ENCODE results near the gene DYNC1I2. TPM values are rescaled to one million over a fixed set of nuclear protein-coding genes. Genes with fewer than 3 reads are reported as not detected.
"Not testable (repeated sequence)": the region's sequence is repeated elsewhere in the genome, so short reads cannot be mapped to it uniquely, and the experiment has no call there.

Gene DYNC1I2
- polyA plus RNA-seq, 1 donor, result 102 TPM

- no peak for DNase-seq (ENCODE audit: low read depth)
Measured at GRCh38 chr2:171712051-171712450, 24.8 kb downstream of the DYNC1I2 start.

DNA sequence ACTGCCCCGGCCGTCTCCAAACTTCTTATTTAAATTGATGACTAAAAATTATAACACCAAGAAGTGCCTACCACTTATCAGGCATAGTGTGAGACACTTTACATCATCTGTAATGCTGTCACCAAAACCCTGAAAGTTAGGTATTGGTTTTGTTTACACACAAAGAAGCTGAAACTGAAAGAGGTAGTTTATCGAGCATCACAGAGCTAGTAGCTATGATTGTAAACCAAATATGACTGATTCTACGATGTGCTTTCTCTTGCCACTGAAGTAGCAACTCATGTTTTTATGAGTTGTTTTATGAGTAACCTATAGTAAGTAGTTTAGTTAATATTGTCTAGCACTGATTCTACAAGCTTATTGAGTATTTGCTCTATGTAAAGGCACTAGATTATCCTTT is 31.5 kb downstream of the DYNC1I2 start:
- no peak for DNase-seq (ENCODE audit: low read depth)

DNA sequence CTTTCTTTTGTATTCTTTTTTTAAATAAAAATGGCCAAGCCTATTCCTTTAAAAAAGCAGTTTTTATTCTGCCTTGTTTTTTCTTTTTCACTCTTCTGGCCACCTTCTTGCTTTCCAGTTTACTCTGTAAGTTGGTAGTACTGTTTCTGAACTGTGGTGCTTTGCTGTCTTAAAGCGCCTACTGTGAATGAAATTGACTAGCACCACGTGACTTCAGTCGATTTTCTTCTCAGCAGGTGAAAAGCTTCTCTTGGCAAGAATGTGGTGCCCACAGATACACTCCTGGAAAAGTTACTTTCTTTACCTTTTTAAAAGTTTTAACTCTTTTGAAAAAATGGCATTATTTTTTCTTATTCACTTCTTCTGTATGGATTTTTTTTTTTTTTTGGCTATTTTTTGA is 32.4 kb downstream of the DYNC1I2 start:
- DNase-seq (ENCODE audit: low read depth), result no peak

DNA sequence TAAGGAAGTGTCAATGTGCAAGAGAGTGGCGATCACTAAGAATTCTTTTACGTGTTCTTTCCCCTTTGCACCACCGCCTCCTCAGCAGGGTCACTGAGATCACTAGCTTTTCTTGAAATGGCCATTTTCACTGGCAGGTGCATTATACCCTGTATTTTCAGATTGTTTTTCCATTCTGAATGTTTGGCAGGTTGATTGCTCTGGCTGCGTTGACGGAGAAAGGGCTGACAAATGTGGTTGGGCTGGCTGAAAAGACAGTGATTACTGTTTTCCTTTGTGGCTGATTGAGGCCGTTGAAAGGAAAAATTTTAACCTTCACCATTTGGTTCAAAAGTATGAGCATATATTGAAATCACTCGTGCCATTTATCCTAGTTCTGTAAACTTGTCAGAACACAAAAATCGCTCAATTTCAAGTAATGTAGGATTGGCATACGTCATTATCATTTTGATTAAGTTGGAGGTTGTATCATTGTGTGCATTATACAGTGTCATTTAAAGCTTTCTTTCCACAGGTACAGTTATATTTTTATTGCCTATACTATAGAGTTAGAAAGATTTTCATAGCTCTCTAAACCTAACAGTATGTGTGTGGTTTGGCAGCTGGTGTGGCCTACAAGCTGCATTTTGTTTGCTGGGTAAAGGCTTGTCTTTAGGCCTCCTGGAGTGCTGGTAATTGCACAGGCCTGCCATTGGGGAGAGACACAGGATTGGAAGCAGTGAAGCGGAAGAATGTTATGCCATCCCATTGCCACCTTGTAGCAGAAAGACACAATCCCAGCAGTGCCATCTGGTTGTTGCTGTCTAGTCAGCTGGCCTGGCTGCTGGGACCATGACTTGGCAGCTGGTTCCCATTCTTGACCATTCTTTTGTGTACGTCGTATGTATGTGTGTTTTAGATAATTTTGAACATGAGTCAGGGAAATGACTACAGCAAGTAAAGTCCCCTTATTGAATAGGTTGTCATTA is 36.7 kb downstream of the DYNC1I2 start:
- no peak for DNase-seq (ENCODE audit: low read depth)

DNA sequence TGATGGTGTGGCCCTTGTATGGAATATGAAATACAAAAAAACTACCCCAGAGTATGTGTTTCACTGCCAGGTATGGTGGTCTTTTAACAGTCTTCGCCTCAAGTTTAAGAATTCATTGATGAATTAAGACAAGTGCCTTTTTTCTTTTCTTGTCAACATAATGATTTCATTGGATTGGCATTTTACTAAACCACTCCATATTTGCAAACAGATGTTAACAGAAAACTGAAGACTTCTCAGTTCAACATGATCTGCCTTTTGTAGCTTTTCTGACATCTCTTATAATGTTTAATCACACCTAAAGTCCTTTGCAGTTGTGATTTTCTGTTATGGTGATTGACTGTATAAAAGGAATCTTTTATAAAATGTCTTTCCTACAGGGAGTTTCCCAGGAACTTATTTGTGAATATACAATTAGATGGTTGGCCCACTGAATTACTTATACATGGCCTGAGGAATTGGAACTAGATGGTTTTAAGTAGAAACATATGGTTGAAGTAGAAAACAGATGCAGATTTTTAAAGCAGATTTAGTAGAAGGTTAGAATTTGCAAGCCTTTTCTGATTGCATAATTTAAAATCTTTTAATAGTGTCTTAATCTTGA is 39.7 kb downstream of the DYNC1I2 start:
- DNase-seq (ENCODE audit: low read depth), result no peak

DNA sequence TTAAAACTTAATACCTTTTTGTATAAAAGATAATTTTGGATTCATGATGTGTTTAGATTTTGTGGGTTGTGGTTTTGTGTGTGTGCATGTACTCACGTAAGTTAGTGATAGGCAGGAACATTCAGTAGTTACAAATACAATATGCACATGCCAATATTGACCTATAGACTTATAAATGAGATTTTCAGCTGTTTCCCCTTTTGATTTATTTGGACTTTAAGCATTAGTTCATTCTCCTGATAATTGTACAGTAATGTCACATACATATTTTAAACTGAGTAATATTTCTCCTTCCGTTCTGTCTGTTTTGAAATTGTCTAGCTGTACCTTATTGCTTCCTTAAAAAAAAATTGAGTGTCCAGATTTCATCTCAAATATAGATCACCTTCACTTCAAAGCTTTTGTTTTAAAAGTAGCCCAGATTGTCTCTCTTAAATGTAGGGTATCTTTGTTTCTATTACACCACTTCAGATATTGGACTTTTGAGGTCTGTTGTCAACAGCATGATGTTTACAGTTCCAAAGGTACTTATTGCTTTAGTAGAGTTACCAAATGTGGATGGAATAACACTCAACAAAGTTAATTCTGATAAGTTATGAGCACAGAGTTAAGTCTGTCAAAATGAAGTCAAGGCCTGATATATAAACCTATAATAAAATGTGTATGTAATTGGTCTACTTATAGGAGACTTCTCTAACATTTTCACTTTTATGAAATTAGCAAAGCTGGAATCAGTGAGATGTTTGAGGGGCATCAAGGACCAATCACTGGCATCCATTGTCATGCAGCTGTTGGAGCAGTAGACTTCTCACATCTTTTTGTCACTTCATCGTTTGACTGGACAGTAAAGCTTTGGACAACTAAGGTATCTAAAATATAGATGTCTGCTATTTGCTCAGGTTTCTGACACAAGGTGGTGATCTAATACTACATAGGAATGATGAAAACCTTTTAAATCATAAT is 42.0 kb downstream of the DYNC1I2 start:
- no peak for DNase-seq (ENCODE audit: low read depth)

GRCh38 chr2:171729952-171730317 is 42.7 kb downstream of the DYNC1I2 start:
- DNase-seq (ENCODE audit: low read depth), result no peak

GRCh38 chr2:171735991-171736710 is 48.9 kb downstream of the DYNC1I2 start:
- no peak for DNase-seq (ENCODE audit: low read depth)

DNA sequence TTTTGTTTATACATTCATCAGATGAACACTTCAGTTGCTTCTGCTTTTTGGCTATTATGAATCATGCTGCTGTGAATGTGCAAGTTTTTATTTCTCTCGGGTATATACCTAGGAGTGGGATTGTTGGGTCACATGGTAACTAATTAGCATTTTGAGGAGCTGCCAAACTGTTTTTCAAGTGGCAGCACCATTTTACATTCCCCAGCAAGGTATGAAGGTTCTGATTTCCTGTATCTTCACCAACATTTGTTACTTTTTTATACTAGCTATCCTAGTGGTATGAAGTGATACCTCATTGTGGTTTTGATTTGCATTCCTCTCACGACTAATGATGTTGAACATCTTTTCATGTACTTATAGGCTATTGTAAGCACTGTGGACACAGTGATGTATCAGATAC is 53.9 kb downstream of the DYNC1I2 start:
- DNase-seq (ENCODE audit: low read depth), result no peak

DNA sequence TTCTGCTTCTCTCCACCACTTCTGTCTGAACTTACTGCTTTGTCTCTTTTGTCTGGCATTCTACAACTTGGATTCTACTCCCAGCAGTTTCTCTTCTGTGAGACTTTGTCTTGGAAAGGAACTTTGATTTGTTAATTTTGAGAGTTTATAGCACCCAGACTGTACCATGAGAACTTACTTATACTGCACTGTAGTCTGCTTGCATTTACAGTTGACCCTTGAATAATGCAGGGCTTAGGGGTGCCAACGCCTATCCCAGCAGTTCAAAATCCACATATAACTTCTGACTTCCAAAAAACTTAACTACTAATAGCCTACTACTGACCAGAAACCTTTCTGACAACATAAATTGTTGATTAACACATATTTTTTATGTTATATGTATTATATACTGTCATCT is 55.5 kb downstream of the DYNC1I2 start:
- no peak for DNase-seq (ENCODE audit: low read depth)

- no peak for DNase-seq (ENCODE audit: low read depth)
Measured at GRCh38 chr2:171745141-171745540, 57.9 kb downstream of the DYNC1I2 start.

- DNase-seq (ENCODE audit: low read depth), result no peak
Measured at GRCh38 chr2:171745806-171746205, 58.5 kb downstream of the DYNC1I2 start.

DNA sequence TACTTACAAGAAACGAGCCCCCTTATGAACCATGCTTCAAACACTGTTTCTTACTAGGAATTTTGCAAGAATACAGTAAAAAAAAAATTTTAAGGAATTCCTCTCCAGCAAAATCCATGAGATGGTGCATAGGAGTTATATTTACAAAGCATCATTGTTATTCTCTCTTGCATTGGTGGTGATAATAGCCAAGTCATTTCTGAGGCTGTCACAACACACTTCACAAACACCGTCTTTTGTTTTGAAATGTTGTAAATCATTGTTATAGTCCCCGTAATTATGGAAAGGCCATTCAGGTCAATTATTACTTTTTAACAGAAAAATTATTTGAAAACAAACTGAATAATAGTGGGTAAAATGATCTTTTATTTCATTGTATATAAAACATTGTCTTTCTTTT is 60.1 kb downstream of the DYNC1I2 start:
- DNase-seq (ENCODE audit: low read depth), result no peak

GRCh38 chr2:171754254-171754939 is 67.1 kb downstream of the DYNC1I2 start:
- no peak for DNase-seq (ENCODE audit: low read depth)

DNA sequence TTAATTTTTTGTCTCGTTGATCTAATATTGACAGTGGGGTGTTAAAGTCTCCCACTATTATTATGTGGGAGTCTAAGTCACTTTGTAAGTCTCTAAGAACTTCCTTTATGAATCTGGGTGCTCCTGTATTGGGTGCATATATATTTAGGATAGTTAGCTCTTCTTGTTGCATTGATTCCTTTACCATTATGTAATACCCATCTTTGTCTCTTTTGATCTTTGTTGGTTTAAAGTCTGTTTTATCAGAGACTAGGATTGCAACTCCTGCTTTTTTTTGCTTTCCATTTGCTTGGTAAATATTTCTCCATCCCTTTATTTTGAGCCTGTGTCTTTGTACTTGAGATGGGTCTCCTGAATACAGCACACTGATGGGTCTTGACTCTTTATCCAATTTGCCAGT is 71.5 kb downstream of the DYNC1I2 start:
- DNase-seq (ENCODE audit: low read depth), result not testable (repeated sequence)

- DNase-seq (ENCODE audit: low read depth), result not testable (repeated sequence)
Measured at GRCh38 chr2:171761176-171761575, 73.9 kb downstream of the DYNC1I2 start.

GRCh38 chr2:171762879-171763573 is 75.8 kb downstream of the DYNC1I2 start:
- DNase-seq (ENCODE audit: low read depth), result no peak

GRCh38 chr2:171763602-171764001 is 76.3 kb downstream of the DYNC1I2 start:
- DNase-seq (ENCODE audit: low read depth), result no peak

DNA sequence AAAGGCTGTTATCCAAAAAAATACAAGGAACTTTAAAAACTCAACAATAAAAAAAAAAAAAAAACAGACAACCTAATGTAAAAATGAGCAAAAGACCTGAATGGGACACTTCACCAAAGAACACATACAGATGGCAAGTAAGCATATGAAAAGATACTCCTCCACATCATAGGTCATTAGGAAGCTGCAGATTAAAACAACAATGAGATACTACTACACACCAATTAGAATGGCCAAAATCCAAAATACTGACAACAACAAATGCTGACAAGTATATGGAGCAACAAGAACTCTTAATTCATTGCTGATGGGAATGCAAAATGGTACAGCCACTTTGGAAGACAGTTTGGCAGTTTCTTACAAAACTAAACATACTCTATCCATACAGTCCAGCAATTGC is 84.2 kb downstream of the DYNC1I2 start:
- DNase-seq (ENCODE audit: low read depth), result no peak

DNA sequence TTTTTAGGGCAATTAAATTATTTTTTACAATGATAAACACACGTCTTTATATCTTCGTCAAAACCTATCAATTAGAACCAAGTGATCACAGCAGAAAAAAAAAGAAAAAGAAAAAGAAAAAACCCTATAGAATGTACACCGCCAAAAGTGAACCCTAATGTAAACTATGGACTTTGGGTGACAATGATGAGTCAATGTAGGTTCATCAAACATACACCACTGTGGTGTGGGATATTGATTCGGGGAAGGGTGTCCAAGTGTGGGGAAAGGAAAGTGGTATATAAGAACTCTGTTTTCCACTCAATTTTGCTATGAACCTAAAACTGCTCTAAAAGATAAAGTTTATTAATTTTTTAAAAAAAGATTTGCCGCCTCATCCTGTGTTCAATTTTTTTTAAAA is 85.1 kb downstream of the DYNC1I2 start:
- DNase-seq (ENCODE audit: low read depth), result no peak

All from forelimb muscle (tissue), 1 donor.